Nephron progenitor cell (in vitro differentiated cells): ENCODE measurements around the gene ZNF609.

Source experiments
- DNase-seq: peaks from one replicate; pipeline ENCODE4 v3.0.0; 2021
- H3K27ac Mint-ChIP-seq: 2 replicates; pipeline ENCODE4 v1.8.0; 2021; ENCODE audit warnings: mild to moderate bottlenecking, moderate library complexity, mixed read lengths
- H3K27me3 Mint-ChIP-seq: 2 replicates; pipeline ENCODE4 v1.8.0; 2021; ENCODE audit warnings: mild to moderate bottlenecking, low read depth, mixed read lengths; ENCODE audit not compliant: poor library complexity
- H3K36me3 Mint-ChIP-seq: 2 replicates; pipeline ENCODE4 v1.8.0; 2021; ENCODE audit warnings: low read depth, mixed read lengths
- H3K4me1 Mint-ChIP-seq: 2 replicates; pipeline ENCODE4 v1.8.0; 2021; ENCODE audit warnings: mixed read lengths
- H3K4me3 Mint-ChIP-seq: 2 replicates; pipeline ENCODE4 v1.8.0; 2021; ENCODE audit warnings: mild to moderate bottlenecking, moderate library complexity, mixed read lengths
- H3K9me3 Mint-ChIP-seq: 2 replicates; pipeline ENCODE4 v1.8.0; 2021; ENCODE audit warnings: mild to moderate bottlenecking, moderate library complexity, mixed read lengths
- TF ChIP-seq, protein P1 (sequence below): fragments of 200-600 bp; sonication (generic); IDR thresholded peaks from 2 replicates; pipeline ENCODE4 v1.5.0; 2021; ENCODE audit warnings: antibody characterized with exemption

Gene ZNF609

DNA sequence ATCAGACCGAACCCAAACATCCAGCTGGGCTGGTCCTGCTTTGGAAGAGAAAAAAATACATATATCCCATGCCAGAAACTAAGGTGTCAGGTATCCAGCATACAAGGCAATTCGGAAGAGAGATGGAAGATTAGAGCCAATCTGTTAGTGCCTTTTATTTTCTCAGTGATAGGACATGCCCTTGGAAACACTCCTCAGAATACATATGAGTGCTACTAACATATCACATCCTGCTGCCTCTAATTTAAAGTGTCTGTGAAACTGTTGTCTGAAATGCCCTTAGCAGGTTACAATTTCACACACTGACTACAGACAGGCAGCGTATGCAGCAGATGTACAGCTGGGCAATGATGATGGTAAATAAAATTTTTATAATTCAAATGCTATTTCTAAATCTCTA, 236.1 kb downstream of the ZNF609 start:
- H3K4me3 Mint-ChIP-seq = no peak overlapping the region
- peaks cover 61% of the 10 kb centered on the region for H3K4me1 Mint-ChIP-seq
- H3K27me3 Mint-ChIP-seq = no peaks in the 10 kb centered on the region
- no peak for DNase-seq
- no peaks in the 10 kb centered on the region for H3K9me3 Mint-ChIP-seq
- H3K36me3 Mint-ChIP-seq = peaks cover 41% of the 10 kb centered on the region
- no peak overlapping the region for H3K27ac Mint-ChIP-seq
- TF ChIP-seq, protein P1, sequence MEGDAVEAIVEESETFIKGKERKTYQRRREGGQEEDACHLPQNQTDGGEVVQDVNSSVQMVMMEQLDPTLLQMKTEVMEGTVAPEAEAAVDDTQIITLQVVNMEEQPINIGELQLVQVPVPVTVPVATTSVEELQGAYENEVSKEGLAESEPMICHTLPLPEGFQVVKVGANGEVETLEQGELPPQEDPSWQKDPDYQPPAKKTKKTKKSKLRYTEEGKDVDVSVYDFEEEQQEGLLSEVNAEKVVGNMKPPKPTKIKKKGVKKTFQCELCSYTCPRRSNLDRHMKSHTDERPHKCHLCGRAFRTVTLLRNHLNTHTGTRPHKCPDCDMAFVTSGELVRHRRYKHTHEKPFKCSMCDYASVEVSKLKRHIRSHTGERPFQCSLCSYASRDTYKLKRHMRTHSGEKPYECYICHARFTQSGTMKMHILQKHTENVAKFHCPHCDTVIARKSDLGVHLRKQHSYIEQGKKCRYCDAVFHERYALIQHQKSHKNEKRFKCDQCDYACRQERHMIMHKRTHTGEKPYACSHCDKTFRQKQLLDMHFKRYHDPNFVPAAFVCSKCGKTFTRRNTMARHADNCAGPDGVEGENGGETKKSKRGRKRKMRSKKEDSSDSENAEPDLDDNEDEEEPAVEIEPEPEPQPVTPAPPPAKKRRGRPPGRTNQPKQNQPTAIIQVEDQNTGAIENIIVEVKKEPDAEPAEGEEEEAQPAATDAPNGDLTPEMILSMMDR = no peak

DNA sequence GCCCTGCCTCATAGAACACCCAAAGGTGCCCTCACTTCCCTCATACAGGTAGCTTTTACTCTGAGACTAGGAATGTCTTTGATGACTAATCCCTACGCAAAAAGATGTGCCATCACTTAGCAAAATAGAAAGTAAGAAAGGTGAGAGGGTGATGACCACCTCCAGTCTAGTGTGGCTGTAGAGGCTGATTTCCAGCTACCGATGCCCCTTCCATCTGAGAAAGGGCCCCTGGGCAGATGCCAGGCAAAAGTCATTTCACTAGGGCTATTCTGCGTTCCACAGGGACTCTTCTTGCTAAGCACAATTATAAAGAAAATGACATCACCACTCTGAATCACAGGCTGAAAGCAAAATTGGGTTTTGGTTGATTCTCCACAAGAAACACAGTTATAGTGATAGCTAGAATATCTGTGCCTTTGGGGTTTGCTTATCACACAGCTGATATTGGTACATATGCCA, 237.6 kb downstream of the ZNF609 start:
- TF ChIP-seq, protein P1 = no peak
- no peaks in the 10 kb centered on the region for H3K9me3 Mint-ChIP-seq
- no peak overlapping the region for H3K27ac Mint-ChIP-seq
- H3K4me3 Mint-ChIP-seq = no peak overlapping the region
- DNase-seq = no peak
- peaks cover 36% of the 10 kb centered on the region for H3K36me3 Mint-ChIP-seq
- H3K27me3 Mint-ChIP-seq = no peaks in the 10 kb centered on the region
- peaks cover 69% of the 10 kb centered on the region for H3K4me1 Mint-ChIP-seq

DNA sequence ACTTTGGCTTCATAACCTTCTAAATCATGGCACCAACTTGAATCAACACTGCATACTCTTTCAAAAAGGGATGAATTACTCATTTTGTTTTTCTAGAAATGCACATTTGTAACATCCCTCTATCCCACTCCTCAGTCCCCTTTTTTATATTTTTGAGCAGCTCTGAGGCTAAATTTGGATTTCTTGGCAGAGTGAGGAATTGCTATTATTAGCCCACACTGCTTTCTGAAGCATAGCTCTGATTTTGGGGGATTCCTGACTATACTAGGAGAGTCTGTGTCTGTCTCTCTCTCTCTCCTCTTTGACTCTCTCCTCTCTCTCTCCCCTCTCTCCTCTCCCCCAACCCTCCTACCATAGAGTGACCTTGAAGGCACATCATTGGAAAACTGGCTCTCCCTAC, 238.4 kb downstream of the ZNF609 start:
- no peaks in the 10 kb centered on the region for H3K9me3 Mint-ChIP-seq
- H3K4me3 Mint-ChIP-seq = peak overlapping the region; percentile 92
- no peaks in the 10 kb centered on the region for H3K27me3 Mint-ChIP-seq
- peaks cover 34% of the 10 kb centered on the region for H3K36me3 Mint-ChIP-seq
- H3K27ac Mint-ChIP-seq = peak overlapping the region; percentile 98
- H3K4me1 Mint-ChIP-seq = peaks cover 76% of the 10 kb centered on the region
- DNase-seq = no peak
- TF ChIP-seq, protein P1 = no peak

DNA sequence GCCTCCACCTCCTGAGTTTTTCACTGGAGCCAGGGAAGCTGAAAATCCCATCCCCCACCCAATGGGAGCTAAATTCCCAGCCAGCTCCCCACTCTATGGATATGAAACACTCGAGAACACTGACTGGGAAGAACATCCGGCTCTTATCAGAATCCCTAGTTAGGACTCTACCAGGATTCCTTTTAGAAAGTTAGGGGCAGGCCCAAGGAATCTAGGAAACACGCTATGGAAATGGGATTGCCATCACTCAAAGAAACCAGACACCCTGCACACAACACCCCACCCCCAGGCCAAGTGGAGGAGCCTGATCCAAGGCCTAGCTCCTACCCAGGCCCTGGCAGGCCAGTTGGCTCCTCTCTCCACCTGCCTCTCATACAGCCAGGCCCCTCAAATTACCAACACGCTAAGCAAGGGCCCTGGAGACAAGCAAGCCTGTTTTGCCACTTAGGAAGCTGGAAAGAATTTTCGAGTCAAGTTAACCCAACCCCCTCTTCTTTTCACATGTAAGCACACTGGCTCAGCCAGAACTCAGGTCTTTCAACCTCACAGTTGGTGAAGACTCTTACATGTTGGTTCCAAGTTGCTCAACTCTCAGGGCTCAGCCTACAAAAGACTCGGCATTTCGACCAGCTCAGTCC, 239.5 kb downstream of the ZNF609 start:
- peak; percentile 66 for DNase-seq
- Mint-ChIP-seq H3K27me3 (no peaks in the 10 kb centered on the region), H3K4me1 (peaks cover 78% of the 10 kb centered on the region), H3K9me3 (no peaks in the 10 kb centered on the region), H3K4me3 (peak overlapping the region; percentile 92), H3K27ac (peak overlapping the region; percentile 98), H3K36me3 (peaks cover 28% of the 10 kb centered on the region)
- TF ChIP-seq, protein P1 = no peak

DNA sequence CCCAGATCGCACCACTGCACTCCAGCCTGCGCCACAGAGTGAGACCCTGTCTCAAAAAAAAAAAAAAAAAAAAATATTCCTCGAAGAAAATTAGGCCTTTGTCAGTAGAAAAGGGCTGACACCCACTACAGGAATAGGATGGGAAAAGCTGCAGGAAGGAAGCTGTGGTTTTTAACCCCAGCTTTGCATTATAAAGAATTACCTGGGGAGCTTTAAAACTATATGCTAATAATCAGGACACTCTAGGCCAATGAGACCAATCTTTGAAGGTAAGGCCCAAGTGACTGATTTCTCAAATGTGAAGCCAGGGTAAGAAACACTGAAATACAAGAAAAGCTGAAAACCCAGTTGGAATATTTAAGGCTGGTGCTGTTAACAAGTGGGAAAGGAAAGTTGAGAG, 240.7 kb downstream of the ZNF609 start:
- Mint-ChIP-seq H3K27me3 (no peaks in the 10 kb centered on the region), H3K4me3 (peak overlapping the region; percentile 92), H3K4me1 (peaks cover 68% of the 10 kb centered on the region), H3K36me3 (peaks cover 21% of the 10 kb centered on the region), H3K9me3 (no peaks in the 10 kb centered on the region), H3K27ac (peak overlapping the region; percentile 98)
- no peak for DNase-seq
- TF ChIP-seq, protein P1 = no peak
